Stimulated activated CD4-positive, alpha-beta T cell treated with anti-CD3 and anti-CD28 coated beads, Interleukin-4, amount 100 ng/mL, for 24 hours (primary cell): Measurements from ENCODE around the gene MCM6.
A peak's percentile ranks its signal among the peaks of the same experiment; 100 is the strongest.
"Not testable (repeated sequence)": the region's sequence is repeated elsewhere in the genome, so short reads cannot be mapped to it uniquely, and the experiment has no call there.

ENCODE experiments used
- DNase-seq: peaks from one replicate; pipeline ENCODE4 v3.0.0-alpha.2; 2020

The MCM6 gene

DNA sequence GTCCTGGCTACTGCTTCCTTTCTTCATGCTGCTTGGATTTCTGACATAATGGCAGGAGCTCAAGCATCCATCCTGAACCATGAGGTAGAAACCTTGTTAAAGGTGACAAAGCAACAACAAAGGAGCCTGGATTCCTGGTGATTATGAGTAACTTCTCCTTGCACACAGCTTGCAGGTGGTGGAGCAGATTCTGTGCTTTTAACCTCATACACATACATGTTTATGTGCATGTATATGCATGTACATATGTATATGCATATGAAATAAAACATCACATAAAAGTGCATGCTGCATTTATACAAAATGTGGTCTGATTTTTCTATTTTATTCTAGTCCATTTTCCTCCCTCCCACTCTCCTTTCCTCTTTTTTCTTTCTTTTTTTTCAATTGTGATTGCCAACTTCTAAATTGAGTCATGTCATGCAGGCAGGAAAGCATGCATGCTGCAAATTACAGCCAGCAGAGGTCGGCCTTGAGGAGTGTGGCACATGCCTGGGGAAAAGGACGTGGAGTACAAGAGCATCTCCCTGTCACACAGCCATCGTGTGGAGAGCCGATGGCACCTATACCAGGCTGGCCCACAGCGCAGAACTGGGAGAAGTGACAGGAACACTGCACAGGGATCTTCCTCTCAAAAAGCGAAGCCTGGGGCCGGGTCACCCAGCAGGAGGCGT lies 57.2 kb downstream of the MCM6 start:
- DNase-seq, result peak; percentile 51

DNA sequence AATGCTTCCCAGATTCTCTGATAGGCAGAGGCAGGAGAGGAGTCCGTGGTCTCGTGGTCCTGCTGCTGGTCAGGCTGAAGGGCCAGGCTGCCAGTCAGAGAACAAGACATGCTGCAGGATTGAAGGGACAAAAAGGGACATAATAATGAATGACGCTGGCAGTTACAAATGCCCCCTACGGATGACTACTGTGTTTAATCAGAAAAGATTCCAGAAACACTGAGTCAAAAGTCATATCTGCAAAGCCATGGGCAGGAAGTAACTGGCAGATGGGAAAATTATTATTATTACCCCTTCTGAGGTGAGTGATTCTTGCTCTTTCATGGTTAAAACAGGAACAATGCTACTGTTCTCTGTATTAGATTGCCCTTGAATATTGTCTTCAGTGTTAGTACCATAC lies 58.3 kb downstream of the MCM6 start:
- no peak for DNase-seq

DNA sequence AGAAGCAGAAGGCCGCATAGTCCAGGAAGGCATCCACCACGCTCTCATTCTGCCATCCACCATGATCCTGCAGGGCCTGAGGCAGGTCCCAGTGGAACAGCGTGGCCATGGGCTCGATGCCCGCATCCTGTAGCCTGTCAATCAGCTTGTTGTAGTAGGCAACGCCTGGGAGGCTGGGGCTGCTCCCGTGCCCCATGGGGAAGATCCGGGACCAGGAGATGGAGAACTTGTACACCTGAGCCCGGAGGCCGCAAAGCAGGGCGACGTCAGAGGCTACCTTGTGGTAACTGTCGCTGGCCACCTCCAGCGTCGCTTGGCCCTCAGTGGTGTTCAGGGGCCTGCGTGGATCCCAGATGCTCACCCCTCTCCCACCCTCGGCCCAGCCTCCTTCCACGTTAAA lies 58.8 kb downstream of the MCM6 start:
- no peak for DNase-seq

DNA sequence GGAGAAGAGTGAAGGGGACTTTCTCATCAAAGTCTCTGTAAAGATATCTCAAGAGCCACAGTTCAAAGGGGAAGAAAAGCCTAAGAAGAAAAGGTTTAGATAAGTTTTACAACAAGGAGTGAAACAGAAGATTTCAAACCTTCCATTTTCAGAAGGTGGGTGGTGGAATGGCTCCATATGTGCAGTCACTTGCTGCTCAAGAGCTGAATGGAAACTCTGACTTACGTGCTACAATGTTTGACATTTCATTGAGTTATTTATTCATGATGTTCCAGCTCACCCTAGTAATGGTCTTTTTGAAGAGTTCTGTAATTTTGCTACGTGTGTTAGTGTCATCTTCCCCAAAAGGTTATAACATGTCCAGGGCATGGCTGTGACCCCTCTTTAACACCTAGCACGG lies 61.0 kb downstream of the MCM6 start:
- DNase-seq, result peak; percentile 19

DNA sequence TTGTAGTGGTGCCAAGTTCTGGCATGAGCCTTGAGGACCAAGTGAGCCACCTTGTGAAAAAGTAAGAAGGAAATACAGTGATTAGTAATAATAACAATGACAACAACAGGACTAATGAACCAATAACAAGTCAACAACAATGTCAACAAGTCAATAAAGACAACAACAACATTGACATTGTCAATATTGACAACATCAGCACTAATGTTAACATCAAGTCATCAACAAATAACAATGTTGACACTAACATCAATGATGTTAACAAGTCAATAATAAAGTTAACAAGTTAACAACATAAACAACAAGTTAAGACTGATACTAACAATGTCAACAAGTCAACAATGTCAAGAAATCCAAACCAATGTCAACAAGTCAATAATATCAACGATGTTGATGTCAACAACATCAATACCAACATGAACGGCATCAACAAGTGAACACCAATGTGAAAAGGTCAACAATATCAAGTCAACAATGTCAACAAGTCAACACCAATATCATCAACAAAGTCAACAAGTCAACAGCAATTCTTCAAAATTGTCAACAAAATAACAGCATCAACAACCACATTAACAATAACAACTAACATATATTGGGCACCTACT lies 63.2 kb downstream of the MCM6 start:
- DNase-seq, result no peak

DNA sequence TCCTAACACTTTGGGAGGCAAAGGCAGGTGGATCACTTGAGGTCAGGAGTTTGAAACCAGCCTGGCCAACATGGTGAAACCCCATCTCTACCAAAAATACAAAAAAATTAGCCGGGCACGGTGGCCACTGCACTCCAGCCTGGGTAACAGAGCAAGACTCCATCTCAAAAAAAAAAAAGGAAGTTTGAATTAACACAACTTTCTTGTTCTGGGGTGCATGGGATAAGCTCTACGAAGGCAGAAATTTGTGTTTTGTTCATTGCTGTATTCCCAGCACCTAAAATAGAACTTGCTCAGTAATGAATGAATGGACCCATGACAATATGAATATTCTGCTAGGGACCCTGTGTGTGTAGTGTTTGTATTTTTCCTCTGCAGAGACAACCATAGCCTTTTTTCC lies 68.4 kb downstream of the MCM6 start:
- not testable (repeated sequence) for DNase-seq

DNA sequence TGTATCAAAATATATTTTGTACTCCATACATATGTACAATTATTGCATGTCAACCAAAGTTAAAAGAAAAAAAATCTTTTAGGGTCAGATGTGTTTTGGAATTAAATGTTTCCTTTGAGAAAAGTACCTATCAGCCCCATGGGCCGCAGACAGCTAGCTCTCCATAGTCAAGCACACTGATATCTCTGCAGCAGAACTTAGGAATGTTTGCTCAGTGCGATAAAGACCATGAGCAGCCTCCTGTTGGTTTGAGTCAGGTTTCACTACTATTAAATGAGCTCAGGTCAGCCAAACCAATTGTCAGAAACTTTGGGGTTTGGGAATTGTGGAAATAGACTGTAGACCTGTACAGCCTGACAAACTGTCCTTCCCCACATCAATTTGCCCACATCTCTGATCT lies 73.0 kb downstream of the MCM6 start:
- no peak for DNase-seq

DNA sequence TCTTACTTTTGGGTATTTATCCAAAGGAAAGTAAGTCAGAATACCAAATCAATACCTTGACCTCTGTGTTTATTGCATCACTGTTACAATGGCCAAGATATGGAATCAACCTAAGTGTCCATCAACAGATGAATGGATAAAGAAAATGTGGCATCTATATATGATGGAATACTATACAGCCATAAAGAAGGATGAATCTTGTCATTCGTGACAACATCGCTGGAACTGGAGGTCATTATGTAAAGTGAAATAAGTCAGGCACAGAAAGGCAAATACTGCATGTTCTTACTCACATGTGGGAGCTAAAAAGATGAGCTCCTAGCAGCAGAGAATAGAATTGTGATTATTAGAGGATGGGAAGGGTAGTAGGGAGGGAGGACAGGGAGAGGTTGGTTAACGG lies 73.9 kb downstream of the MCM6 start:
- no peak for DNase-seq

DNA sequence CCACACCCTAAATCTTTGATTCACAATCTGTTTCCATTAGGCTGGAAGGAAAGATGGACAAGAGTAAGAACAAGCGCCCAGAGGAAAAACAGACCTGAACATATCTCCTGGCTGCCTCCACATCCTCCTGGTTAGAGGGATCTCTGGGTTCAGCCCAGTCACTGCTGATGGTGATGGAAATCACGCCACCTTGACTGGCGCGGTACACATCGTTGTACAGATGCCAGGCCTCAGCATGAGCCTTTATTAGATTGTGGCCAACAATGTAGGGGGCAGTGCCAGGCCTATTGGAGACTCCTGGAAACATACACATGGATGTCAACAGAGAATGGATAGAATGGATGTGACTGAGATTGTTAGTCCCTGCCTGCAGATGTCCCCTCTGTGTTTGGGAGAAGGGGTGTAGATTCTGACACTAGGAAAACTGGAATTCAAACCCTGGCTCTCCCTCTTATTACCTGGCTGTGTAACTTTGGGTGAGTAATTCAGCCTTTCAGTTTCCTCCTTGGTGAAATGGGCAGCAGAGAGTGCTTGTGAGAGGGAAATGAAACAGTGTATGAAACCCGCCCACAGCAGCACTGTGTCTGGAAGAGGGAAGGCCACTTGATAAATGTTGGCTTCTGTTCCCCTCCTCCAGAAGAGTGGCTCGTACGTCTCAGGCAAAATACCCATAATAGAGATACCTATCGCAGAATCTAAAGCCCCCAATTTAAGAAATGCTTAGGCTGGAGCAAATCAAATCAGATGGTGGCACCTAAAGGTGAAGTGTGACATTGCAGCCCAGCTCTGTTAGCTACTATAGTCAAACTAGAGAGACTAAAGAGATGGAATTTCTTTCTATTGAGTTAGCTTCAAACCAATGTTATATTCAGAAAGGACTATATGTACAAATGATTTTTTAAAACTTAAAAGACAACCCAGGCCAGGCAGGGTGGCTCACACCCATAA lies 75.5 kb downstream of the MCM6 start:
- no peak for DNase-seq

DNA sequence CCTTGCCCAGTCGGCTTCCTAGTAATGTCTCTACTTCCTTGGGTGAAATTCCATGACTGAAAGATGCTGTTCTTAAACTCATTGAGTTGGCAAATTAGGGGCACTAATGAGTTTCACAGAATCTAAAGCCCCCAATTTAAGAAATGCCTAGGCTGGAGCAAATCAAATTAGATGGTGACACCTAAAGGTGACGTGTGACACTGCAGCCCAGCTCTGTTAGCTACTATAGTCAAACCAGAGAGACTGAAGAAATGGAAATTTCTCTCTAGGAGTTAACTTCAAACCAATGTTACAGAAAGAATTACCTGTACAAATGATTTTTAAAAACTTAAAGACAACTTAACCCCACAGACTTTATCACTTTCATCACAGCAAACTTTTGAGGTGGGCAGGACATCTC lies 76.5 kb downstream of the MCM6 start:
- no peak for DNase-seq

DNA sequence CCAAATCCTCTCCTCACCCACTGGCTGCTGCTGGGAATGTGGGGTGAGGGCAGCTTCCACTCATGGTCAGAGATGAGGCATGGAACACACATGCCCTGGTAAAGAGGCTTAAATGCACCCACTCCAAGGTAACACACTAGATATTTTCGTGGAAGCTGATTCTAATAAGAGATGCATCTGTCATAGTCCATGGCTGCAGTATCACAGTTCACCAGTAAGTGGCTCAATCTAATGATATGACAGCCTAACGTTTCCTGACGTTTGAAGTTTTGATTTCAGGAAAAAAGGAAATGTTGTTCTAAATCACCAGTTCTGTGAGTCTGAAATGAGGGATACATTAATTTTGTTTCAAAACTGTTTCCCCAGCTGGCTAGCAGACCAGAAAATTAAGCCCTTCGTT lies 77.5 kb downstream of the MCM6 start:
- no peak for DNase-seq

DNA sequence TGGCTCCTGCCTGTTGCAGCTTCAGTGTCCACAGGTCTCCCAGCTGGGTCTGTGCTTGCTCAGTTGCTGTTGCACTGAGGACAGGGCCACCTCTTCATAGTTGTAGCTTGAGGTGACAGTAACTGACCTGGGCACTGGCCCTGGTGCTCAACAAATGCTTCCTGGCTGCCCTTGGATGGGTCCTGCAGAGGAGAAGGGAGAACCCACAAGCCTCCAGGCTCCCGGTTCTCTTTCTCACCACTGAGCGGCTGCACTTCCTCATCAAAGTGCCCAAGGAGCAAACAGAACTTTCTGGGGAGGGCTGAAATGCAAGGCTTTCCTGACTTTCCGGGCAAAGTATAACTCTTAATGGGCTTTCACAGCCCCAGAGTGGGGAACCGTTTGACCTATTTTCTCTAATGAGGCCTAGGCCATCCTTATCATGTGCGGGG lies 78.0 kb downstream of the MCM6 start:
- DNase-seq, result no peak

DNA sequence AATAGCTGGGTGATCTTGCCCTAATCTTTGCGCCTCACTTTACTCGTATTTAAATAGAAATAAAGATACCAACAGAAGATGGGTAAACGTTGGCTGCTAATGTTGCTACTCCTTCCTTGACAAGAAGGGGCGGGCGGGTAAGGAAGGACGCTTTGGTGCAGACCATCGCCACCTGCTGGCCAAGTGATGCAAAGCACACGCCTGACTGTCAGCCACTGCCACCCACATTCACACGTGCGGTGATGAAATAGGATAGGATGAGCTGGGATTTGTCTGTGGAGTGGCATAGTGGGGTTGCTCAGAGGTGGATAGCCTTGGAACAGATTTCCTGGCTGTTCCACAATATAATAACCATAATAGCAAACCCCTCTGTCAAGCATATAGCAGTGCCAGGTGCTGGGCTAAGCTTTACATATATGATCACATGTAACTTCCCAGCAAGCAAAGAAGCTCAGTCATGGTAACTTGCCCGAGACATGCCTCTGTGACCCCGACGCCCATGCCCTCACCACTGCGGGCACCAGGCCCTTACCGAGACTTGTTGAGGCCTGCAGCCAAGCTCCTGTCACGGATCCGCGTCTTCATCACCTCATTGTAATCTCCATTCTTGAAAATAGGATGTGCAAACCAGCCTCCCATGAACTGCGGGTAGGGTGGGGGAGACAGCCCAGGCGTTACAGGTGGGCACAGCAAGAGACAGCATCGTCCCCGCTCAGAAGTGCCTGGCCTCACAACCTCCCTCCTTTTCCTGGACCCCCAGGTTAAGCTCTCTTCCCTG lies 78.6 kb downstream of the MCM6 start:
- DNase-seq, result peak; percentile 84

DNA sequence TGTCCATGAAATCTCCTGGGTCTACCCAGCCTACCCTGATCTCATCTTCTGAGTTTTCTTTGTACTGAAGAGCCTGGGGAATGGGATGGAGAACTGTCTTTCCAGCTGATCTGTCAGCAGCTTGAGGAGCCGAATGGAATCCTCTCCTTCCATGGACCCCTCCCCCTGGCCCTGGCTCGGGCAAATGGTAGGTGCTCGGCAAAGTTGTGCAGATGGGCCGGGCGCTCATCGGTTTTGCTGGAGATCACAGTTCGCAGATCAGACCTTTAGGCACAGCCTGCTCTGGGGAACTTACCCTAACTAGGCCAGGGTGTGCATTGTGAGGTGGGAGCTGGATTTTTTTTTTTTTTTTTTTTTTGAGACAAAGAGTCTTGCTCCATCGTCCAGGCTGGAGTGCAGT lies 79.6 kb downstream of the MCM6 start:
- no peak for DNase-seq

DNA sequence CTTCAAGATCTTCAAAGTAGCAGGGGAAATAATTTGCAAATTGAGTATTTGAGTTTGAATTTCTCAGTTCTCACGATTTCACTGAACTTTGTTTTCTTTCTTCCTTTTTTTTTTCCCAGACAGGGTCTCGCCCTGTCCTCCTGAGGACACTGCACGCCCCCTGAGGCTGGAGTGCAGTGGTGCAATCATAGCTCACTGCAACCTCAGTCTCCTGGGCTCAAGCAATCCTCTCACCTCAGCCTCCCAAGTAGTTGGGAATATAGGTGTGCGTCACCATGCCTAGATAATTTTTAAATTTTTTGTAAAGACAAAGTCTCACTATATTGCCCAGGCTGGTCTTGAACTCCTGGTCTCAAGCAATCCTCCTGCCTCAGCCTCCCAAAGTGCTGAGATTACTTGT lies 80.6 kb downstream of the MCM6 start:
- not testable (repeated sequence) for DNase-seq

DNA sequence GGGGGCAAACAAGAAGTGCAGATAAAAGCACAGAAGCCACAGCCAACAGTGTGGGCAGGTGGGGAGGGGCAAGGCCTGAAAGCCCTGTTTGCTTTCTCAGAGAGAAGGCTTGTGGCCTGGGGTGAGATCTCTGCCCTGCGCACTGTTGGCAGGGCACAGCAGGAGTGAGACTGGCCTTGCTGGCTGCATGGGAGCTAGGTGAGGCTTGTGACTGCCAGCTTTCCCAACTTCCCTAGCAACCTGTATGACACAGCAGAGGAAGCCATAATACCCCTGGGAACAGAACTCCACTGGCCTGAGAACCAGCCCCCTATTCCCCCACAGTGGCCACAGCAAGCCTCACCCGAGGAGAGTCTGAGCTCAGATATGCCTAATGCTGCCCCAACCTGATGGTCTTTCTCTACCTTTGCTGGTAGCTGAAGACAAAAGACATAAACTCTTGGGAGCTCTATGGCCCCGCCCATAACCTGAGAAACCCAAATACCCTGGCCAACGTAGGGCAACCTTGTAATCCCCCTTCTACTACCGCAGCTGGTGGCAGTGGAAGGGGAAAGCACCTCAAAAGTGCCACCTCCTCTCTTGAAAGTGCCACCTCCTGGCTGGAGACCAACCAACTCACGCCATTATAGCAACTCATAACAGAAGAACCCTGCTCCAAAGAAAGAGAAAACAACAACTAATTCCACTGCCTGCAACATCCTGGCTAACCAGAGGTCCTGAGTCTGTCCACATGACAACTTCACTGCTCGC lies 83.7 kb downstream of the MCM6 start:
- no peak for DNase-seq

DNA sequence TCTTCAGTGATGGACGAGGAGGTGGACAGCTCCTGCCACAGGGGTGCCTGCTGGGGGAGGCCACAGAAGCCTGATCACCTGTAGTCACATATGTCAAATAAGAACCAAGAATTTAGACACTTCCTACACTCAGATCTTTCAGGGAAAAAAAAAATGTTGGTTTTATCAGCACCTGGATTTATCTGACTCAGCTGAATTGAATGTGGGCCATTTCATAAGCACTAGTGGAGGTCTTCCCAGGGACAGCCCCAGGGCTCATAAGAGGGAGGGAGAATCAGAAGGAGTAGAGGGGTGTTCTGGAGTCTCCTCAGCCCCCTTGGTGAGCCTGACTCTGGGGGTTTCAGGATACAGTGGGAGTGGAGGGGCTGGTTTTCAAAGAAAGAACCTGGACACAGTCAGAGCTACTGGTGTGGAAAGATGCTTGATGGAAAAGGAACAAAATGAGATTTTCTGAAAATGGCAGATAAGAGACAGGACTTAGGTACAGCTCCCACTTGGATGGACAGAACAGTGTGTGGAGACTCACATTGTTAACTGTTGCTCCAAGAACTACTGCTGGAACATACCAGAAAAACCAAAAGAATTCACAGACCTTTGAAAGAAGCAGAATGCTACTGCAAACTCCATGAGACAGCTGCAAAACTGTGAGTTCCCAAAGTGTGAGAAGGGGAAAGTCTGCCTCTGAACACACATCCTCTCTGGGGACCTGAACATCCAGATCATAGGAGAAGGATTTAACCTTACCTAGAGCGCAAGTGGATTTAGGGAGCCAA lies 84.6 kb downstream of the MCM6 start:
- no peak for DNase-seq

DNA sequence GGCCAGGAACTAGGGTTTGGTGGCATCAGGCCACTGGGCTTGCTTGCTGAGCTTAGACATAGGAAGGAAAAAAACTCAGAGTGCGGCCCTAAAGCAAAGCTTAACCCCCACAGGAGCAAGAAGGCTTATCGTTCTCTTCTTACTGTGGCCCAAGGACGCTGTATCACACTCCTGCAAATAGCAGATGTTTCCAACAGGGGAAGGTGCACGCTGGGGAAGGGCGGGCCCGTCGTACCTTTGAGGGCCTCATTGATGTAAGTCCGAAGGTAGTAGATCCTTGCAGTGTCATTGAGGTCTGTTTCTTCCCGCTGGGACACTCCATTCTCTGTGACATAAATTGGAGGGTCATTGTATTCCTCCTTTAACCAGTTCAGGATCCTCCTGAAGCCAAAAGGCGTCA lies 85.8 kb downstream of the MCM6 start:
- no peak for DNase-seq
